Islet precursor cell (in vitro differentiated cells): Measurements from ENCODE around the gene PROSER2.

ENCODE experiments used
- DNase-seq: peaks from one replicate; pipeline ENCODE4 v3.0.0-alpha.2; 2018

The PROSER2 gene

GRCh38 chr10:11804336-11804735 is 18.8 kb upstream of the PROSER2 start:
- DNase-seq: no peak

- no peak for DNase-seq
Observed at GRCh38 chr10:11805792-11806191, 17.4 kb upstream of the PROSER2 start.

- DNase-seq: no peak
Observed at GRCh38 chr10:11806706-11807105, 16.4 kb upstream of the PROSER2 start.

GRCh38 chr10:11808808-11809207 is 14.3 kb upstream of the PROSER2 start:
- no peak for DNase-seq

- no peak for DNase-seq
Observed at GRCh38 chr10:11810313-11810766, 12.8 kb upstream of the PROSER2 start.

- no peak for DNase-seq
Observed at GRCh38 chr10:11810973-11811372, 12.2 kb upstream of the PROSER2 start.

- no peak for DNase-seq
Observed at GRCh38 chr10:11813177-11813576, 10.0 kb upstream of the PROSER2 start.

- DNase-seq: no peak
Observed at GRCh38 chr10:11813855-11814567, 9.1 kb upstream of the PROSER2 start.

GRCh38 chr10:11819027-11819426 is 4.1 kb upstream of the PROSER2 start:
- peak; percentile 65 for DNase-seq

GRCh38 chr10:11822026-11822756 is 965 bp upstream of the PROSER2 start:
- no peak for DNase-seq

GRCh38 chr10:11822809-11823121 is 391 bp upstream of the PROSER2 start:
- no peak for DNase-seq

- DNase-seq: no peak
Observed at GRCh38 chr10:11823989-11824346, 812 bp downstream of the PROSER2 start.

GRCh38 chr10:11824376-11824775 is 1.2 kb downstream of the PROSER2 start:
- no peak for DNase-seq

GRCh38 chr10:11824825-11825224 is 1.7 kb downstream of the PROSER2 start:
- DNase-seq: no peak

GRCh38 chr10:11825796-11826414 is 2.7 kb downstream of the PROSER2 start:
- no peak for DNase-seq

- no peak for DNase-seq
Observed at GRCh38 chr10:11827006-11827405, 3.9 kb downstream of the PROSER2 start.

GRCh38 chr10:11827414-11827813 is 4.3 kb downstream of the PROSER2 start:
- DNase-seq: no peak

GRCh38 chr10:11828682-11829284 is 5.6 kb downstream of the PROSER2 start:
- DNase-seq: no peak

GRCh38 chr10:11830836-11831519 is 7.8 kb downstream of the PROSER2 start:
- no peak for DNase-seq

GRCh38 chr10:11831520-11831951 is 8.4 kb downstream of the PROSER2 start:
- DNase-seq: no peak

GRCh38 chr10:11832042-11832441 is 8.9 kb downstream of the PROSER2 start:
- DNase-seq: no peak

- no peak for DNase-seq
Observed at GRCh38 chr10:11835061-11835460, 11.9 kb downstream of the PROSER2 start.

GRCh38 chr10:11835704-11836103 is 12.5 kb downstream of the PROSER2 start:
- DNase-seq: no peak
